ENCODE data around the gene PTPN13. TPM values are rescaled to one million over a fixed set of nuclear protein-coding genes. Genes with fewer than 3 reads are reported as not detected.

PTPN13 gene
- total and polyA plus RNA-seq, 4 donors = 0.36 to 3.2 (median 1.2) TPM

DNA sequence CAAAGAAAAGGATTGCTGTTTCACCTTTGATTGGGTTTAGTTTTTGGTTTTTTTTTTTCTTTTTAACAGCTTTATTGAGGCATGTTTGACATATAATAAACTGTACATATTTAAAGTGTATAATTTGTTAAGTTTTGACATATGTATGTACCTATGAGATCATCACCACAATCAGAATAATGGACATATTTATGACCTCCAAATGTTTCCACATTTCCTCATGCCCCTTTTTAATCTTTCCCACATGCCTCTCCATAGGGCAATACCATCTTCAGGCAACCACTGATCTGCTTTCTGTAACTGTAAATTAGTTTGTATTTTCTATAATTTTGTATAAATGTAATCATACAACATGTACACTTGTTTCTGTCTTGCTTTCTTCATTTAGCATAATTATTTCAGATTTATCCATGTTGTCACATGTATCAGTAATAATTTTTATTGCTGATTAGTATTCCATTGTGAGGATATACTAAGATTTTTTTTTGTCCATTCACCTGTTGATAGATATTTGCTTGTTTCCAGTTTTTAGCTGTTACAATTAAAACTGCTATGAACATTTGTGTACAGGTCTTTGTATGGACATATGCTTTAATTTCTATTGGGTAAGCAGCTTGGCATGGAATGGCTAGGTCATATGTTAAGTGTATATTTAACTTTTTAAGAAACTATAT, 33.5 kb downstream of the PTPN13 start:
- Histone ChIP-seq H3K4me3 (ENCODE audit: low read depth in 1 of 3, low read length in 3 of 3) (no peak overlapping the region), H3K36me3 (ENCODE audit: control insufficient read depth in 4 of 4, insufficient read depth in 3 of 4, low read depth in 1 of 4, low read length in 3 of 4) (no peaks in the 10 kb centered on the region), H3K4me1 (ENCODE audit: control insufficient read depth in 4 of 4, insufficient read depth in 4 of 4, low read length in 3 of 4) (no peaks in the 10 kb centered on the region), H3K27ac (ENCODE audit: low read depth in 1 of 2, low read length in 2 of 2) (no peak overlapping the region), H3K9me3 (ENCODE audit: control insufficient read depth in 4 of 4, low read length in 3 of 4) (no peaks in the 10 kb centered on the region), H3K27me3 (ENCODE audit: control insufficient read depth in 4 of 4, insufficient read depth in 4 of 4, low read length in 3 of 4) (no peaks in the 10 kb centered on the region), H3K9ac (ENCODE audit: low read depth in 1 of 2, low read length in 2 of 2) (no peak overlapping the region)
- DNase-seq (ENCODE audit: low spot score) = no peak
- TF ChIP-seq, protein P1, sequence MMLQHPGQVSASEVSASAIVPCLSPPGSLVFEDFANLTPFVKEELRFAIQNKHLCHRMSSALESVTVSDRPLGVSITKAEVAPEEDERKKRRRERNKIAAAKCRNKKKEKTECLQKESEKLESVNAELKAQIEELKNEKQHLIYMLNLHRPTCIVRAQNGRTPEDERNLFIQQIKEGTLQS (IDR thresholded peaks at IDR 0.05) = no peak
- TF ChIP-seq HNF4G (IDR thresholded peaks at IDR 0.05) (no peak), YY1 (IDR thresholded peaks at IDR 0.05) (no peak)
- TF ChIP-seq, protein P2, sequence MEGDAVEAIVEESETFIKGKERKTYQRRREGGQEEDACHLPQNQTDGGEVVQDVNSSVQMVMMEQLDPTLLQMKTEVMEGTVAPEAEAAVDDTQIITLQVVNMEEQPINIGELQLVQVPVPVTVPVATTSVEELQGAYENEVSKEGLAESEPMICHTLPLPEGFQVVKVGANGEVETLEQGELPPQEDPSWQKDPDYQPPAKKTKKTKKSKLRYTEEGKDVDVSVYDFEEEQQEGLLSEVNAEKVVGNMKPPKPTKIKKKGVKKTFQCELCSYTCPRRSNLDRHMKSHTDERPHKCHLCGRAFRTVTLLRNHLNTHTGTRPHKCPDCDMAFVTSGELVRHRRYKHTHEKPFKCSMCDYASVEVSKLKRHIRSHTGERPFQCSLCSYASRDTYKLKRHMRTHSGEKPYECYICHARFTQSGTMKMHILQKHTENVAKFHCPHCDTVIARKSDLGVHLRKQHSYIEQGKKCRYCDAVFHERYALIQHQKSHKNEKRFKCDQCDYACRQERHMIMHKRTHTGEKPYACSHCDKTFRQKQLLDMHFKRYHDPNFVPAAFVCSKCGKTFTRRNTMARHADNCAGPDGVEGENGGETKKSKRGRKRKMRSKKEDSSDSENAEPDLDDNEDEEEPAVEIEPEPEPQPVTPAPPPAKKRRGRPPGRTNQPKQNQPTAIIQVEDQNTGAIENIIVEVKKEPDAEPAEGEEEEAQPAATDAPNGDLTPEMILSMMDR (IDR thresholded peaks at IDR 0.05; ENCODE audit: low read depth, low read length, missing input control) = no peak
- TF ChIP-seq, protein P3, sequence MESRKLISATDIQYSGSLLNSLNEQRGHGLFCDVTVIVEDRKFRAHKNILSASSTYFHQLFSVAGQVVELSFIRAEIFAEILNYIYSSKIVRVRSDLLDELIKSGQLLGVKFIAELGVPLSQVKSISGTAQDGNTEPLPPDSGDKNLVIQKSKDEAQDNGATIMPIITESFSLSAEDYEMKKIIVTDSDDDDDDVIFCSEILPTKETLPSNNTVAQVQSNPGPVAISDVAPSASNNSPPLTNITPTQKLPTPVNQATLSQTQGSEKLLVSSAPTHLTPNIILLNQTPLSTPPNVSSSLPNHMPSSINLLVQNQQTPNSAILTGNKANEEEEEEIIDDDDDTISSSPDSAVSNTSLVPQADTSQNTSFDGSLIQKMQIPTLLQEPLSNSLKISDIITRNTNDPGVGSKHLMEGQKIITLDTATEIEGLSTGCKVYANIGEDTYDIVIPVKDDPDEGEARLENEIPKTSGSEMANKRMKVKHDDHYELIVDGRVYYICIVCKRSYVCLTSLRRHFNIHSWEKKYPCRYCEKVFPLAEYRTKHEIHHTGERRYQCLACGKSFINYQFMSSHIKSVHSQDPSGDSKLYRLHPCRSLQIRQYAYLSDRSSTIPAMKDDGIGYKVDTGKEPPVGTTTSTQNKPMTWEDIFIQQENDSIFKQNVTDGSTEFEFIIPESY (IDR thresholded peaks at IDR 0.05) = no peak
- TF ChIP-seq, protein P4, sequence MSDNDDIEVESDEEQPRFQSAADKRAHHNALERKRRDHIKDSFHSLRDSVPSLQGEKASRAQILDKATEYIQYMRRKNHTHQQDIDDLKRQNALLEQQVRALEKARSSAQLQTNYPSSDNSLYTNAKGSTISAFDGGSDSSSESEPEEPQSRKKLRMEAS (IDR thresholded peaks at IDR 0.05) = no peak

DNA sequence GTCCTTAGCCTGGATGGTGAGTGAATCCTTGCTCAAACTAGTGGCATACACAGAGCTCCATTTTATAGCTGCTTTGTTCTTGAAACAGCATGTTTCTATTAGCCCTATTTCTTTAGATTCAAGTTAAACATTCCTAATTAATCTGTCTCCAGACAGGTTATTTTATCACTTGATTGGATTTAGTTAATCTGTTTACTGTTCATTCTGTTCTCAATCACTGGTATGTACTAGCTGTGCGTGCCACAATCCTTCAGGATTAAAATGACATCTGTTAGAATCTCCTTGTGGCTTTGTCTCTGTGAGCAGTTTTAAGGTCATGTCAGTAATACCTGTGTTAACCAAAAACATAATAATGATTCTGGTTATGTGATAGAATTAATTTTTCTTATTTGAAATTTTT, 36.5 kb downstream of the PTPN13 start:
- TF ChIP-seq, protein P4 (IDR thresholded peaks at IDR 0.05) = no peak
- TF ChIP-seq TAF1 (conservative IDR thresholded peaks at IDR 0.05) = no peak
- TF ChIP-seq, protein P1 (IDR thresholded peaks at IDR 0.05) = no peak
- no peak for TF ChIP-seq GABPA (IDR thresholded peaks at IDR 0.05 in 1 of 2, conservative IDR thresholded peaks at IDR 0.05 in 1 of 2)
- no peak for TF ChIP-seq HNF4A (conservative IDR thresholded peaks at IDR 0.05)
- TF ChIP-seq SP1 (IDR thresholded peaks at IDR 0.05) = no peak
- TF ChIP-seq, protein P3 (IDR thresholded peaks at IDR 0.05) = no peak
- TF ChIP-seq NR2F2 (IDR thresholded peaks at IDR 0.05) = no peak
- DNase-seq (ENCODE audit: low spot score) = no peak
- H3K27me3 ChIP-seq (ENCODE audit: control insufficient read depth in 4 of 4, insufficient read depth in 4 of 4, low read length in 3 of 4) = no peaks in the 10 kb centered on the region
- no peaks in the 10 kb centered on the region for H3K4me1 ChIP-seq (ENCODE audit: control insufficient read depth in 4 of 4, insufficient read depth in 4 of 4, low read length in 3 of 4)
- 86% methylated on average over 1 of the region's 1 CpG for WGBS
- no peak overlapping the region for H3K27ac ChIP-seq (ENCODE audit: low read depth in 1 of 2, low read length in 2 of 2)
- H3K4me3 ChIP-seq (ENCODE audit: low read depth in 1 of 3, low read length in 3 of 3) = no peak overlapping the region
- H3K9me3 ChIP-seq (ENCODE audit: control insufficient read depth in 4 of 4, low read length in 3 of 4) = peaks cover 0 to 7% (median 3%) of the 10 kb centered on the region in 4 donors
- no peak overlapping the region for H3K9ac ChIP-seq (ENCODE audit: low read depth in 1 of 2, low read length in 2 of 2)
- no peaks in the 10 kb centered on the region for H3K36me3 ChIP-seq (ENCODE audit: control insufficient read depth in 4 of 4, insufficient read depth in 3 of 4, low read depth in 1 of 4, low read length in 3 of 4)

Data from liver (tissue), 9 donors.